Measurements from ENCODE around the gene PEX12.

DNA sequence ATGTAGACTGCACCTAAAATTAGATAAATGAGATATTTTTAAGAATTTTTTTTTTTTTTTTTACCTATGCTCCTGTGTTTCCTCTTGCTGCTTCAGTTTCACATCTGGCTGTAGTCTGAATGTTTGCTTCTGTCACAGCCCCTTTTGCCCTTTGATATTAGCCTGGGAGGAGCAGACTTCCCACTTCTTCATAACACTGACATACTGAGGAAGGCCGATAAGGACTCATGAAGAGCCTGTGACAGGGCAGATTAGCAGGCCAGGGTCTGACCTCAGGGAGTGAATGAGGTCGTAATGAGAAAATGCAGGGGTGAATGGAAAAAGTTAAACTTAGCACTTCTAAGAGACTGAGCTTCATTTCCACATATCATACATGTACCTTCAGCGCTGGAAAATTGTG is 17.7 kb downstream of the PEX12 start, which contains the start of gene SLFN14:
- TF ChIP-seq, protein P1, sequence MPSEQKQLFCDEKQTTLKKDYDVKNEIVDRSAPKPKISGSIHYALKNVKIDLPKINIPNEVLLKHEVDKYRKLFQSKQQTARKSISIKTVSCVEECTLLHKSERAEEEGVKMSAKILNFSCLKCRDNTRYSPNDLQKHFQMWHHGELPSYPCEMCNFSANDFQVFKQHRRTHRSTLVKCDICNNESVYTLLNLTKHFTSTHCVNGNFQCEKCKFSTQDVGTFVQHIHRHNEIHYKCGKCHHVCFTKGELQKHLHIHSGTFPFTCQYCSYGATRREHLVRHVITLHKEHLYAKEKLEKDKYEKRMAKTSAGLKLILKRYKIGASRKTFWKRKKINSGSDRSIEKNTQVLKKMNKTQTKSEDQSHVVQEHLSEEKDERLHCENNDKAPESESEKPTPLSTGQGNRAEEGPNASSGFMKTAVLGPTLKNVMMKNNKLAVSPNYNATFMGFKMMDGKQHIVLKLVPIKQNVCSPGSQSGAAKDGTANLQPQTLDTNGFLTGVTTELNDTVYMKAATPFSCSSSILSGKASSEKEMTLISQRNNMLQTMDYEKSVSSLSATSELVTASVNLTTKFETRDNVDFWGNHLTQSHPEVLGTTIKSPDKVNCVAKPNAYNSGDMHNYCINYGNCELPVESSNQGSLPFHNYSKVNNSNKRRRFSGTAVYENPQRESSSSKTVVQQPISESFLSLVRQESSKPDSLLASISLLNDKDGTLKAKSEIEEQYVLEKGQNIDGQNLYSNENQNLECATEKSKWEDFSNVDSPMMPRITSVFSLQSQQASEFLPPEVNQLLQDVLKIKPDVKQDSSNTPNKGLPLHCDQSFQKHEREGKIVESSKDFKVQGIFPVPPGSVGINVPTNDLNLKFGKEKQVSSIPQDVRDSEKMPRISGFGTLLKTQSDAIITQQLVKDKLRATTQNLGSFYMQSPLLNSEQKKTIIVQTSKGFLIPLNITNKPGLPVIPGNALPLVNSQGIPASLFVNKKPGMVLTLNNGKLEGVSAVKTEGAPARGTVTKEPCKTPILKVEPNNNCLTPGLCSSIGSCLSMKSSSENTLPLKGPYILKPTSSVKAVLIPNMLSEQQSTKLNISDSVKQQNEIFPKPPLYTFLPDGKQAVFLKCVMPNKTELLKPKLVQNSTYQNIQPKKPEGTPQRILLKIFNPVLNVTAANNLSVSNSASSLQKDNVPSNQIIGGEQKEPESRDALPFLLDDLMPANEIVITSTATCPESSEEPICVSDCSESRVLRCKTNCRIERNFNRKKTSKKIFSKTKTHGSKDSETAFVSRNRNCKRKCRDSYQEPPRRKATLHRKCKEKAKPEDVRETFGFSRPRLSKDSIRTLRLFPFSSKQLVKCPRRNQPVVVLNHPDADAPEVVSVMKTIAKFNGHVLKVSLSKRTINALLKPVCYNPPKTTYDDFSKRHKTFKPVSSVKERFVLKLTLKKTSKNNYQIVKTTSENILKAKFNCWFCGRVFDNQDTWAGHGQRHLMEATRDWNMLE (tag by site-specific recombination; conservative IDR thresholded peaks at IDR 0.05; ENCODE audit: low read depth) = no peak
- TF ChIP-seq, protein P2, sequence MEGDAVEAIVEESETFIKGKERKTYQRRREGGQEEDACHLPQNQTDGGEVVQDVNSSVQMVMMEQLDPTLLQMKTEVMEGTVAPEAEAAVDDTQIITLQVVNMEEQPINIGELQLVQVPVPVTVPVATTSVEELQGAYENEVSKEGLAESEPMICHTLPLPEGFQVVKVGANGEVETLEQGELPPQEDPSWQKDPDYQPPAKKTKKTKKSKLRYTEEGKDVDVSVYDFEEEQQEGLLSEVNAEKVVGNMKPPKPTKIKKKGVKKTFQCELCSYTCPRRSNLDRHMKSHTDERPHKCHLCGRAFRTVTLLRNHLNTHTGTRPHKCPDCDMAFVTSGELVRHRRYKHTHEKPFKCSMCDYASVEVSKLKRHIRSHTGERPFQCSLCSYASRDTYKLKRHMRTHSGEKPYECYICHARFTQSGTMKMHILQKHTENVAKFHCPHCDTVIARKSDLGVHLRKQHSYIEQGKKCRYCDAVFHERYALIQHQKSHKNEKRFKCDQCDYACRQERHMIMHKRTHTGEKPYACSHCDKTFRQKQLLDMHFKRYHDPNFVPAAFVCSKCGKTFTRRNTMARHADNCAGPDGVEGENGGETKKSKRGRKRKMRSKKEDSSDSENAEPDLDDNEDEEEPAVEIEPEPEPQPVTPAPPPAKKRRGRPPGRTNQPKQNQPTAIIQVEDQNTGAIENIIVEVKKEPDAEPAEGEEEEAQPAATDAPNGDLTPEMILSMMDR (tag by site-specific recombination; IDR thresholded peaks at IDR 0.05) = no peak
- no peak for TF ChIP-seq ZNF132 (tag by site-specific recombination; IDR thresholded peaks at IDR 0.05; ENCODE audit: borderline replicate concordance)
- TF ChIP-seq ZNF426 (tag by site-specific recombination; IDR thresholded peaks at IDR 0.05) = no peak
